ENCODE results near the gene CEP162. TPM values are rescaled to one million over a fixed set of nuclear protein-coding genes. Genes with fewer than 3 reads are reported as not detected.

Gene CEP162
- total RNA-seq, 2 donors from 2014 or later, result 6.3 to 9.7 TPM

- H3K4me1 ChIP-seq (ENCODE audit: control insufficient read depth in 1 of 2, low read depth in 2 of 2), result peaks cover 0 to 12% of the 10 kb centered on the region in 2 donors
- no peak for TF ChIP-seq CTCF (IDR thresholded peaks at IDR 0.05)
- H3K27me3 ChIP-seq (replicated peaks; ENCODE audit: insufficient read depth), result no peaks in the 10 kb centered on the region
- H3K9me3 ChIP-seq, result no peaks in the 10 kb centered on the region
- DNase-seq (ENCODE audit: low spot score), result no peak
- no peak for ATAC-seq (ENCODE audit: insufficient number of reproducible peaks, low FRiP score, low read depth)
- H3K27ac ChIP-seq, result peak overlapping the region in 1 of 2 donors; percentile 46
- H3K4me3 ChIP-seq, result no peak overlapping the region
- H3K36me3 ChIP-seq, result no peaks in the 10 kb centered on the region
Measured at GRCh38 chr6:84078335-84078734, 149.1 kb downstream of the CEP162 start.

GRCh38 chr6:84077645-84078044 is 149.8 kb downstream of the CEP162 start:
- no peaks in the 10 kb centered on the region for H3K9me3 ChIP-seq
- no peaks in the 10 kb centered on the region for H3K27me3 ChIP-seq (replicated peaks; ENCODE audit: insufficient read depth)
- DNase-seq (ENCODE audit: low spot score) (no peak), ATAC-seq (ENCODE audit: insufficient number of reproducible peaks, low FRiP score, low read depth) (no peak)
- no peak for TF ChIP-seq CTCF (IDR thresholded peaks at IDR 0.05)
- no peaks in the 10 kb centered on the region for H3K36me3 ChIP-seq
- no peak overlapping the region for H3K4me3 ChIP-seq
- H3K4me1 ChIP-seq (ENCODE audit: control insufficient read depth in 1 of 2, low read depth in 2 of 2), result peaks cover 0 to 14% of the 10 kb centered on the region in 2 donors
- H3K27ac ChIP-seq, result no peak overlapping the region

GRCh38 chr6:84074988-84075781 is 152.3 kb downstream of the CEP162 start:
- DNase-seq (ENCODE audit: low spot score), result no peak
- Histone ChIP-seq H3K36me3 (peaks cover 5% of the 10 kb centered on the region), H3K27me3 (replicated peaks; ENCODE audit: insufficient read depth) (no peaks in the 10 kb centered on the region), H3K27ac (no peak overlapping the region), H3K4me3 (no peak overlapping the region), H3K4me1 (ENCODE audit: control insufficient read depth in 1 of 2, low read depth in 2 of 2) (peaks cover 0 to 14% of the 10 kb centered on the region in 2 donors), H3K9me3 (no peaks in the 10 kb centered on the region)
- no peak for TF ChIP-seq CTCF (IDR thresholded peaks at IDR 0.05)
- ATAC-seq (ENCODE audit: insufficient number of reproducible peaks, low FRiP score, low read depth), result peak; percentile 43

Other genes with a start within 250 kb of the CEP162 start
- gene MRAP2, start 193.9 kb downstream of the CEP162 start, total RNA-seq, result 100 to 1,000 TPM in 1 of 2 donors, 10 to 100 TPM in 1; 67.5 to 104 TPM

Data from thoracic aorta (tissue), 2 donors.